ENCODE results near the gene TRIP13.

DNA sequence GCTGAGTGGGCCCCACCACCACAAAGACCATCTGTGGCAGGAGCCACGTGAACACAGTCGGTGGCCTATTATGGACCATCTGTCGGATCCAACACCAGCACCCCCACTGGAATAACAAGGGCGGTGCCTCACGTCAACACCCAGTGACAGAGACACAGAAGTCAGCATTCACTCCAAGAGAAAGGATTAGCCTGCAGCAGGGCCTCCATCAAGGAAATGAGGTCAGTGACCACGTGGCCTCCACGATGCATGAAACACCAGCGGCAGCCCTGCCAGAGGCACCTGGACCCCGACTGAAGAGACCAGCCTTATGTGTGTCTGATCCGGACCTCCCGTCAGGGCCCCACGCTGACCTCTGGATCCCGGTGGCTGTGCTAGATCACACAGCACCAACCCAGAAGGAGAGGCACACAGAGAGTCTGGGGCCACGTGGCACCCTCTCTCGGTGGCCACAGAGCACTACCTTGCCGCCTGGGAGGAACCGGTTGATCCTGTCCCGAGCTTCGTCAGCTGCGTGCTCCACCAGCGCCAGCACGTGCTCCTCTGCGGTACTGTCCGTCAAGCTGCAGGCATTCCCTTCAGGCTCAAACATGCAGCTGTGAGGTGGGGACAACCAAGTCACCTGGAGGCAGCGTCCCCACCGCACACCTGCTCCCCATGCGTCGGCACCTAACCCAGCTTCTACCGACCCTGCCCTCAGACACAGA lies 9.1 kb upstream of the TRIP13 start:
- TF ChIP-seq POLR2A (IDR thresholded peaks at IDR 0.05) (no peak), POLR2AphosphoS5 (IDR thresholded peaks at IDR 0.05) (no peak)
- TF ChIP-seq, protein P1, sequence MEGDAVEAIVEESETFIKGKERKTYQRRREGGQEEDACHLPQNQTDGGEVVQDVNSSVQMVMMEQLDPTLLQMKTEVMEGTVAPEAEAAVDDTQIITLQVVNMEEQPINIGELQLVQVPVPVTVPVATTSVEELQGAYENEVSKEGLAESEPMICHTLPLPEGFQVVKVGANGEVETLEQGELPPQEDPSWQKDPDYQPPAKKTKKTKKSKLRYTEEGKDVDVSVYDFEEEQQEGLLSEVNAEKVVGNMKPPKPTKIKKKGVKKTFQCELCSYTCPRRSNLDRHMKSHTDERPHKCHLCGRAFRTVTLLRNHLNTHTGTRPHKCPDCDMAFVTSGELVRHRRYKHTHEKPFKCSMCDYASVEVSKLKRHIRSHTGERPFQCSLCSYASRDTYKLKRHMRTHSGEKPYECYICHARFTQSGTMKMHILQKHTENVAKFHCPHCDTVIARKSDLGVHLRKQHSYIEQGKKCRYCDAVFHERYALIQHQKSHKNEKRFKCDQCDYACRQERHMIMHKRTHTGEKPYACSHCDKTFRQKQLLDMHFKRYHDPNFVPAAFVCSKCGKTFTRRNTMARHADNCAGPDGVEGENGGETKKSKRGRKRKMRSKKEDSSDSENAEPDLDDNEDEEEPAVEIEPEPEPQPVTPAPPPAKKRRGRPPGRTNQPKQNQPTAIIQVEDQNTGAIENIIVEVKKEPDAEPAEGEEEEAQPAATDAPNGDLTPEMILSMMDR (IDR thresholded peaks at IDR 0.05), result no peak
